Measurements from ENCODE around the gene PHAF1. TPM values are rescaled to one million over a fixed set of nuclear protein-coding genes. Genes with fewer than 3 reads are reported as not detected.

Gene PHAF1
- polyA plus RNA-seq, 3 donors = 20.7 to 29.5 (median 28.7) TPM

DNA sequence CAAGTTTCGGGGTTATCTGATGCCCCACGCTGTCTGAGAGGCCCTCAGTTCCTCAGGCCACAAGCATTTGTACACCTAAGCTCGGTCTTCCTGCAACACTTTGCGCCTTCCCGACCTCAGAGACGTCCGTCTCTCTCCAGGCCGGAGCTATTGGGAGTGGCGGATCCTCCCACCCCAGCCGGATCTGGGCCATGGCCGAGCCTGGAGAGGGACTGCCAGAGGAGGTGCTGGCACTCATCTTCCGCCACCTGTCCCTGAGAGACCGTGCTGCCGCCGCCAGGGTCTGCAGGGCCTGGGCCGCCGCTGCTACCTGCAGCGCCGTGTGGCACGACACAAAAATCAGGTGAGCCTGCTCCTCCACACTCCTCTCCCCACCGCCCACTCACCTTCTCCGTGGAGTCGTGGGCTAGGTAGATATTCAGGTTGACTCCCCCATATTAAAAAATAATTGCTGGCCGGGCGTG lies 51.9 kb downstream of the PHAF1 start:
- DNase-seq = no peak

- DNase-seq = no peak
These were observed 52.9 kb downstream of the PHAF1 start for GRCh38 chr16:67162506-67163163.

- DNase-seq = no peak
These were observed 53.6 kb downstream of the PHAF1 start for GRCh38 chr16:67163164-67163998.

DNA sequence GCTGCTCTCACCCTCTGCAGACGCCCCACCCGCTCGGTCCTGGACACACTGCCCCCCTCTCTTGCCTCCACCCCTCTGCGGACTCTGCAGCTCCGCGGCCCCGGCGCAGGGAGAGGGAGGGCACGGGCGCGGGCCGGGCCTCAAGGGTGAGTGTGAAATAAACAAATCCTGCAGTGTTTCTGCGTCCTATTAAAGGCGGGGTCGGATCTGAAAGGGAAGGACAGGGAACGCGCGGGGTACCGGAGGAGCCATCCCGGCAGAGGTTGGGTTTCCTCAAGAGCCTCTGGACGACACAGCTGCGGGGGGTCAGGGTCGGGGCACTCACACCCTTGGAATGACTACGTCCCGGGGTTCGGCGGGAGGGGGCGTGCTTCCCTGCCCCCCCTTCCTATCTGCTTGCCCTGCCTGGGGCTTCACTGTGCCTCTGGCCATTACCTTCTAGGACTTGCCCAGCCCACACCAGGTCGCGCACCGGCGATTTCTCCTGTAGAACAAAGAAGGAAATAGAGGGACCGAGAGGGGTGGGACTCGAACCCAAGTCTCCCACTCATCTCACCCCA lies 54.3 kb downstream of the PHAF1 start:
- no peak for DNase-seq

- DNase-seq = no peak
These were observed 54.9 kb downstream of the PHAF1 start, which contains the start of gene HSF4 for GRCh38 chr16:67164599-67165061. HSF4 (plus strand) TSS chr16:67164745; CDS start chr16:67164812, 67 bp downstream.

- DNase-seq = no peak
These were observed 55.7 kb downstream of the PHAF1 start for GRCh38 chr16:67165121-67166078.

DNA sequence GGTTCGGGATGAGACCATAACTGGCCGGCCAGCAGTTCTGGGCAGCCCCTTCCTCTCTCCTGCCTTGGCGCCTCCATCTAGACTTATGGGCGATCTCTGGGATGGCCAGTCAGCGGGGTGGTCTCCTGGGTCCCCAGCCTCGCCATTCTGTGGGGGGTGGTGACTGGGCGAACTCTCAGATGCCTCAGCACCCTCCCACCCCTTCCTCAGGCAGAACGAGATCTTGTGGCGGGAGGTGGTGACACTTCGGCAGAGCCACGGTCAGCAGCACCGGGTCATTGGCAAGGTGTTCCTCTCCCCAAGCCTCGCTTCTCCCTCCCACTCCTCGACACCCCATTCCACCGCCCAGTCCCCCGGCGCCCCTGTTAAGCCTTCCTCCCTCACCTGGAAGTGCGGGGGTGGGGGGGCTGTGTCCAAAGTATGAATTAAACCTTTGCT lies 56.4 kb downstream of the PHAF1 start:
- DNase-seq = no peak

GRCh38 chr16:67166598-67167168 lies 56.9 kb downstream of the PHAF1 start:
- no peak for DNase-seq

- no peak for DNase-seq
These were observed 57.8 kb downstream of the PHAF1 start for GRCh38 chr16:67167588-67167987.

DNA sequence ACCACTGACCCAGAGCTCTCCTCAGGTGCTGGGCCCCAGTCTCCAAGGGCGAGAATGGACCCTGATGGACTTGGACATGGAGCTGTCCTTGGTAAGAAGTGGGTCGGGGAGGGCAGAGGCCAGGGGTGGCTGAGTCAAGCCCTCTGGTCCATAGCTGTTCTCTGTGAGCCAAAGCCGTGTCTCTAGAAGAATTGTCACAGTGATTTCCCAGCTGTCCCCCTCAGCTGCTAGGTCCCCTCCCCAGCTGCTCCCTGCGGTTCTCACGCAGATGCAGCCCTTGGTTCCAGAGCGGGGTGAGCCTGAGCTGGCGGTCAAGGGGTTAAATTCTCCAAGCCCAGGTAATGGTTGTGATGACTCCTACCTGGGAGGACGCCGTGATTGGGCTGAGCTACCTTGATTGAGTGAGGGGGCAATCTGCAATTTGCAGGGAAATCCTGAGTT lies 59.3 kb downstream of the PHAF1 start:
- no peak for DNase-seq

- DNase-seq = no peak
These were observed 60.0 kb downstream of the PHAF1 start for GRCh38 chr16:67169642-67170167.

DNA sequence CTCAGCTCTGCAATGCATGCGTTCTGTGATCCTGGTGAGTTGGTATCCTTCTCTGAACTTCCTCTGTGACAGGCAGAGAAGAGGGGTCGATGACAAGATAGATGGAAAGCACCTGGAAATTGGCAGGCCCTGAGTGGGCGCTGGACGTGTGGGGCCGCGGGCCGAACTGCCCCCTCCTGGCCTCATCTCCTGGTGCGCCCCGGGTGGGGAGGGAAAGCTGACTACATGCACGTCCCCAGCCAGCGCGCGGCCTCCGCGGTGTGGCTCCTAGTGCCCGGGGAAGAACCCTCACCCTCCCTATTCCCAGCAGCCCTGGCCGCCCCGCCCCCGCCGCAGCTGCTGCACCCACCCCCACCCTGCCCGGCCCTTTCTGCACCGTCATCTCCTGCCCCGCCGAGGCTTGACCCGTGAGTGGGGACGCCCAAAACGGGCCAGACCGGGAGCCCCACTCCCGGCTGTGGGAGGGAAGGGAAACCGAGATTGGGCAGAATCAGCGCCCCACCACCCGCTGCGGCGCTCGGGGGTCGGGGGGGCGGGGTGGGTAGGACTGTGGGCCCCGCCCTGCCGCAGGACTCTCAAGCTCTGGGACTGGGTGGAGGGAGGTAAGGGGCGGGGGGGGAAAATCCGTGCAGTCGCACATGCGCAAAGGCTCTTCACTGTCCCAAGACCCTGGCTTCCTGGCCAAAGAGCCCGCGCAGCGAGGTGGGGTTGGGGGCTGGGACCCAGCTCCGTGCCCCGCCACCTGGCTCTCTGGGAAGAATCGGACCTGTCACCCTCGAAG lies 60.6 kb downstream of the PHAF1 start, which contains the start of gene NOL3:
NOL3 (plus strand) TSS at position 371 of the 781 bp plus-strand sequence.
- DNase-seq = no peak

GRCh38 chr16:67170949-67171649 lies 61.4 kb downstream of the PHAF1 start:
- no peak for DNase-seq

DNA sequence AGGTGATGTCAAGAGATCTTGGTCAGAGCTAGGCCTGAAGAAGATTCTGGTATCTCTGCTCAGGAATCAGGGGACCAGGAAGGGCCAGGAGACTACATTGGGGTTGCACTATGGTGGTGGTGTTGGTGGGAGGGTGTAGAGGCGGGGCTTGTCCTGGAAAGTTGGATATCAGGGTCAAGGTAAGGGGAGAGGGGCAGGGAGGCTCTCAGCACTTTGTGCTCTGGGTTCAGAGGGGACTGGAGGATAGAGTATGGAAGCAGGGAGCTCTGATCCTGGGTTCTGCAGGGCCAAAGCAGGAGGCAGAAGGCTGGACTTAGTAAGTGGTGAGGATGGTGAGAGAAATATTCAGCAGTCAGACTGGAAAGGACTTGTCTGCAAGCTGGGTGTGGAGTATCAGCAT lies 63.6 kb downstream of the PHAF1 start:
- DNase-seq = no peak

GRCh38 chr16:67173808-67174705 lies 64.3 kb downstream of the PHAF1 start:
- no peak for DNase-seq

DNA sequence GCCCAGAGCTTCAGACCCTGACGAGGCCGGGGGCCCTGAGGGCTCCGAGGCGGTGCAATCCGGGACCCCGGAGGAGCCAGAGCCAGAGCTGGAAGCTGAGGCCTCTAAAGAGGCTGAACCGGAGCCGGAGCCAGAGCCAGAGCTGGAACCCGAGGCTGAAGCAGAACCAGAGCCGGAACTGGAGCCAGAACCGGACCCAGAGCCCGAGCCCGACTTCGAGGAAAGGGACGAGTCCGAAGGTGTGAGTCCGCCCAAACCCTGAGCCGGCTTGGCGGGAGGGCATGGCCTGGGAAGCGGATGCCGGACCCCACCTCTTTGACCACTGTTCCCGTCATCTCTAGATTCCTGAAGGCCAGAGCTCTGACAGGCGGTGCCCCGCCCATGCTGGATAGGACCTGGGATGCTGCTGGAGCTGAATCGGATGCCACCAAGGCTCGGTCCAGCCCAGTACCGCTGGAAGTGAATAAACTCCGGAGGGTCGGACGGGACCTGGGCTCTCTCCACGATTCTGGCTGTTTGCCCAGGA lies 65.0 kb downstream of the PHAF1 start:
- DNase-seq = no peak

DNA sequence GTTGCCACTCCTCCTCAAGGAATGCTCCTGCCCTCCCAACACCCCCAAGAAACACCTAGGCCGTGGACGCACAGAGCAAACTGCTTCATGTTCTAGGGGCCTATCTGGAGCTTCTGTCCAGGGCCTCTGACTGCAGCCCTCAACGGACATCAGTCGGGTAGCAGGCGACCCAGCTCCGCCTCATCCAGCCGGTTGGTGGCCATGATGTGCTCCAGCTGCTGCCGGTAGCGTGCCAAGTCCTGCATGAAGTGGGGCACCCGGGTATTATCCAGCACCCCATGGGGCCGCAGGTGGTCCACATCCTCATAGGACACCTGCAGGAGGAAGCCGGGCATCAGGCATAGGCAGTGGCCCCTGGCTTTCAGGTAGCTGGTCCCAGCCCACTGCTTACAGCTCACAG lies 66.9 kb downstream of the PHAF1 start:
- DNase-seq = no peak
